Measurements from ENCODE around the gene RBSN. TPM values are rescaled to one million over a fixed set of nuclear protein-coding genes. Genes with fewer than 3 reads are reported as not detected.

RBSN gene
- total and polyA plus RNA-seq, 4 donors: 12.9 to 39.2 (median 23.1) TPM

DNA sequence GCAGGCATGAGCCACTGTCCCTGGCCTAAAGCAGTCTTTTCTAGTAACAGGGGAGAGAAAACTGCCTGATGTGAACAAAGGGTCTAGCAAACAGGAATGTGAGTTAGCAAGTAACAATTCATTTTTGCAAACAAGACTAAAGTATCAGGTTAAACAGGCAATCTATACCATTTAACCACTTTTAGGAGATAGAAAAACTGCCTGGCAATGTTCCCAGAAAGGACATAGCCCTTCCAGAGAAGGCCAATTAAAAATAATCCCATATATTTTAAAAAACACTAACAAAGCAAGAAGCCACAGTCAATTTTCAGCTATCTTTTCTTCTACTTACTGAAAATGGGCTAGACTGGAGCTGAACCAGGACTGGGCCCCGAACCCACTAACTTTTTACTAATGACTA lies 6.3 kb downstream of the RBSN start:
- no peak for DNase-seq
- Histone ChIP-seq H3K36me3 (ENCODE audit: control insufficient read depth in 1 of 2, insufficient read depth in 2 of 2, low read length in 1 of 2) (peaks cover 0 to 5% of the 10 kb centered on the region in 2 donors), H3K27me3 (ENCODE audit: control insufficient read depth in 1 of 2, insufficient read depth in 2 of 2, low read length in 1 of 2) (no peaks in the 10 kb centered on the region), H3K9me3 (ENCODE audit: control insufficient read depth, low read length) (no peaks in the 10 kb centered on the region), H3K4me1 (ENCODE audit: control insufficient read depth in 1 of 2, insufficient read depth in 2 of 2, low read length in 2 of 2) (peaks cover 0 to 1% of the 10 kb centered on the region in 2 donors), H3K27ac (ENCODE audit: low read depth in 1 of 2, low read length in 2 of 2) (no peak overlapping the region), H3K4me3 (ENCODE audit: low read length in 2 of 2) (no peak overlapping the region)
- ATAC-seq (ENCODE audit: low FRiP score): no peak
- WGBS, 2 donors: 78 to 92% methylated on average over 1 of the region's 1 CpG
- intact Hi-C loops (cut with DNase I): loop anchor here in 1 of 2 donors (10.0 kb wide), 1 partner anchor 448 kb away; no protein-coding TSS in a partner anchor

DNA sequence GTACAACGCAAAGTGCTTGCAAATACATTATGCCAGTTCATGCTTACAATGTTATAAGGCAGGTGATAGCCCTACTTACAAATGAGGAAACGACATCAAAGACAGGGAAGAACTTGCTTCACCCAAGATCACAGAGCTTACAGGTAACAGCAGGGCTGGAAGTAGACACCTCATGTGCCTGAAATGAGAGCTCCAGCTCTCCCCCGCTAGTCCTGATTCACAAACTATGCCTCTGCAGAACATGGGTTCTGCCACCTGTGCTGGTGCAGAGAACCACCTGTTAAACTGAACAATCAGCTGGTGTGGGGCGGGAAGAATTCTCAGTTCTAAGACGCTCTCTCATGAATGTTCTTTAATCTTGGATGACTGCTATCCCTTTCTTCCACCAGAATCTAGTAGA lies 7.4 kb downstream of the RBSN start:
- no peak for ATAC-seq (ENCODE audit: low FRiP score)
- no peak for DNase-seq
- intact Hi-C loops (cut with DNase I): loop anchor here in 1 of 2 donors (10.0 kb wide), 1 partner anchor 447 kb away; no protein-coding TSS in a partner anchor
- Histone ChIP-seq H3K4me1 (ENCODE audit: control insufficient read depth in 1 of 2, insufficient read depth in 2 of 2, low read length in 2 of 2) (peaks cover 0 to 1% of the 10 kb centered on the region in 2 donors), H3K4me3 (ENCODE audit: low read length in 2 of 2) (no peak overlapping the region), H3K27me3 (ENCODE audit: control insufficient read depth in 1 of 2, insufficient read depth in 2 of 2, low read length in 1 of 2) (no peaks in the 10 kb centered on the region), H3K9me3 (ENCODE audit: control insufficient read depth, low read length) (no peaks in the 10 kb centered on the region), H3K27ac (ENCODE audit: low read depth in 1 of 2, low read length in 2 of 2) (no peak overlapping the region), H3K36me3 (ENCODE audit: control insufficient read depth in 1 of 2, insufficient read depth in 2 of 2, low read length in 1 of 2) (peaks cover 0 to 9% of the 10 kb centered on the region in 2 donors)
- 85 to 86% methylated on average over 5 of the region's 5 CpGs for WGBS, 2 donors

DNA sequence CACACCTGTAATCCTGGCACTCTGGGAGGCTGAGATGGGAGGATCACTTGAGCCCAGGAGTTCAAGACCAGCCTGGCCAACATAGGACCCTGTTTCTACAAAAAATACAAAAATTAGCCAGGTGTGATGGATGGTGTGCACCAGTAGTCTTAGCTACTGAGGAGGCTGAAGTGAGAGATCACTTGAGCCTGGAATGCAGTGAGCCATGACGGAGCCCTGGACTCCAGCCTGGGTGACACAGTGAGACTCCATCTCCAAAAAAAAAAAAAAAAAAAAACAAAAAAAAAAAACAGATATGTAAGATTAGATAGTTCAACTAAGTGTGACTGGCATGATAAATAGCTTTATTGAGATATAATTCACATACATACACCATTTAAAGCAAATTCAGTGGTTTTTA lies 9.7 kb downstream of the RBSN start:
- ATAC-seq (ENCODE audit: low FRiP score) (no peak), DNase-seq (no peak)
- H3K9me3 ChIP-seq (ENCODE audit: control insufficient read depth, low read length): no peaks in the 10 kb centered on the region
- H3K4me3 ChIP-seq (ENCODE audit: low read length in 2 of 2): no peak overlapping the region
- WGBS, 2 donors: 91 to 100% methylated on average over 1 of the region's 1 CpG
- H3K36me3 ChIP-seq (ENCODE audit: control insufficient read depth in 1 of 2, insufficient read depth in 2 of 2, low read length in 1 of 2): peaks cover 12 to 15% of the 10 kb centered on the region in 2 donors
- peaks cover 0 to 1% of the 10 kb centered on the region in 2 donors for H3K4me1 ChIP-seq (ENCODE audit: control insufficient read depth in 1 of 2, insufficient read depth in 2 of 2, low read length in 2 of 2)
- intact Hi-C loops (cut with DNase I): no loop called here
- H3K27ac ChIP-seq (ENCODE audit: low read depth in 1 of 2, low read length in 2 of 2): no peak overlapping the region
- no peaks in the 10 kb centered on the region for H3K27me3 ChIP-seq (ENCODE audit: control insufficient read depth in 1 of 2, insufficient read depth in 2 of 2, low read length in 1 of 2)

DNA sequence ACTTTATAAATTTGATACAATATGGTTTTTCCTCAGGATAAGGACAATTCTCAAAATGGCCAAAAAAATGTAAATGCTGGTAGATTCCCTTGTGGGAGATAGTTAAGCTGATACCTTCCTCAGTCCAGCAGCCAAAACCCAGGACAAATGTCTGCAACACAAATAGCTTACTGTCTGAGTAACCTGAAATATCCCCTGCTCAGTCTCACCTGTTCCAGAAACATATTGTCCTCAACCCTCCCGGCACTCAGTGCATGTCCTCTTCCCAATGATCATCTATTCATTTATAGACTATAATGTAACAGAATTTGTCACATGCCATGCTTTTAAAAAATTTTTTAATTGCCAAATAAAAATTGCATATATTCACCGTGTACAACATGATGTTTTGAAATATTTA lies 12.2 kb downstream of the RBSN start:
- Histone ChIP-seq H3K4me1 (ENCODE audit: control insufficient read depth in 1 of 2, insufficient read depth in 2 of 2, low read length in 2 of 2) (no peaks in the 10 kb centered on the region), H3K36me3 (ENCODE audit: control insufficient read depth in 1 of 2, insufficient read depth in 2 of 2, low read length in 1 of 2) (peaks cover 19 to 26% of the 10 kb centered on the region in 2 donors), H3K27ac (ENCODE audit: low read depth in 1 of 2, low read length in 2 of 2) (no peak overlapping the region), H3K9me3 (ENCODE audit: control insufficient read depth, low read length) (no peaks in the 10 kb centered on the region), H3K27me3 (ENCODE audit: control insufficient read depth in 1 of 2, insufficient read depth in 2 of 2, low read length in 1 of 2) (no peaks in the 10 kb centered on the region), H3K4me3 (ENCODE audit: low read length in 2 of 2) (no peak overlapping the region)
- ATAC-seq (ENCODE audit: low FRiP score) (no peak), DNase-seq (no peak)
- WGBS, 2 donors: 88 to 89% methylated on average over 2 of the region's 2 CpGs
- intact Hi-C loops (cut with DNase I): no loop called here

DNA sequence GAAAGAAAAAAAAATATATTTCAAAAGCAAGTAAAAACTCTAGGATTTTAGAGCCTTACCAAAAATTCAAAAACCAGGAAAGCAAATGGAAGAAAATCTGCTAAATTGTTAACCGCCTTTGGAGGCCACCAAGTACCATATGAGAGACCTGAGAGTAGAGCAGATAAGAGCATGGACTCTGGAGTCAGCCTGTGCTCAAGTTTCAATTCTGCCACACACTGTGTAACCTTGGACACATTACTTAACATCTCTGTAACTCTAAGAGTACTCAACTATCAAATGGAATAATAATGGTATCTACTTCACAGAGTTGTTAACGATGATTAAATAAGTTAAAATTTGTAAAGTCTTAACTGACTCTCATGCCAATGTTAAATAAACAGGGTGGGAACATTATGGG lies 12.7 kb downstream of the RBSN start:
- Histone ChIP-seq H3K4me1 (ENCODE audit: control insufficient read depth in 1 of 2, insufficient read depth in 2 of 2, low read length in 2 of 2) (no peaks in the 10 kb centered on the region), H3K27ac (ENCODE audit: low read depth in 1 of 2, low read length in 2 of 2) (no peak overlapping the region), H3K9me3 (ENCODE audit: control insufficient read depth, low read length) (no peaks in the 10 kb centered on the region), H3K36me3 (ENCODE audit: control insufficient read depth in 1 of 2, insufficient read depth in 2 of 2, low read length in 1 of 2) (peaks cover 19 to 27% of the 10 kb centered on the region in 2 donors), H3K27me3 (ENCODE audit: control insufficient read depth in 1 of 2, insufficient read depth in 2 of 2, low read length in 1 of 2) (no peaks in the 10 kb centered on the region), H3K4me3 (ENCODE audit: low read length in 2 of 2) (no peak overlapping the region)
- no peak for ATAC-seq (ENCODE audit: low FRiP score)
- no peak for DNase-seq
- 99% methylated on average over 2 of the region's 2 CpGs for WGBS, 2 donors
- intact Hi-C loops (cut with DNase I): no loop called here

DNA sequence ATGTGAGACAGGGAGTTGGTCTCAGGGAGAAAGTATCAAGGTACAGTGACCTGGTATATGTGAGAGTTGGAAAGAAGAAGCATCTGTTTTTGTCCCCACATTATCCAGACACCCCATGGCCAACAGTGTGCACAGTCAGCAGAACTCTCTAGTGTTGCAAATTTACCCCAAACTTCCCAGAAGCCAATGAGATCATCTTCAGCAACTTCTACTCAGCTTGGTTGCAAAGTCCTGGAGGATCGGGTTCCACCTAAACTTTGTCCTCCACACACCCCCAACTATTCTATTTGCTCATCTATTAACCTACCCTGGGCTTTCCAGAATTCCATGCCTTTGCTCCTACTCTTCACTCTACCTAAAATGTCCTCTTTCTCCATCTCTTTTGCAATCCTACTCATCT lies 15.7 kb downstream of the RBSN start:
- ATAC-seq (ENCODE audit: low FRiP score) (no peak), DNase-seq (no peak)
- 99 to 100% methylated on average over 1 of the region's 1 CpG for WGBS, 2 donors
- Histone ChIP-seq H3K4me3 (ENCODE audit: low read length in 2 of 2) (no peak overlapping the region), H3K4me1 (ENCODE audit: control insufficient read depth in 1 of 2, insufficient read depth in 2 of 2, low read length in 2 of 2) (no peaks in the 10 kb centered on the region), H3K27ac (ENCODE audit: low read depth in 1 of 2, low read length in 2 of 2) (no peak overlapping the region), H3K27me3 (ENCODE audit: control insufficient read depth in 1 of 2, insufficient read depth in 2 of 2, low read length in 1 of 2) (no peaks in the 10 kb centered on the region), H3K36me3 (ENCODE audit: control insufficient read depth in 1 of 2, insufficient read depth in 2 of 2, low read length in 1 of 2) (peaks cover 19 to 32% of the 10 kb centered on the region in 2 donors), H3K9me3 (ENCODE audit: control insufficient read depth, low read length) (no peaks in the 10 kb centered on the region)
- intact Hi-C loops (cut with DNase I): no loop called here

DNA sequence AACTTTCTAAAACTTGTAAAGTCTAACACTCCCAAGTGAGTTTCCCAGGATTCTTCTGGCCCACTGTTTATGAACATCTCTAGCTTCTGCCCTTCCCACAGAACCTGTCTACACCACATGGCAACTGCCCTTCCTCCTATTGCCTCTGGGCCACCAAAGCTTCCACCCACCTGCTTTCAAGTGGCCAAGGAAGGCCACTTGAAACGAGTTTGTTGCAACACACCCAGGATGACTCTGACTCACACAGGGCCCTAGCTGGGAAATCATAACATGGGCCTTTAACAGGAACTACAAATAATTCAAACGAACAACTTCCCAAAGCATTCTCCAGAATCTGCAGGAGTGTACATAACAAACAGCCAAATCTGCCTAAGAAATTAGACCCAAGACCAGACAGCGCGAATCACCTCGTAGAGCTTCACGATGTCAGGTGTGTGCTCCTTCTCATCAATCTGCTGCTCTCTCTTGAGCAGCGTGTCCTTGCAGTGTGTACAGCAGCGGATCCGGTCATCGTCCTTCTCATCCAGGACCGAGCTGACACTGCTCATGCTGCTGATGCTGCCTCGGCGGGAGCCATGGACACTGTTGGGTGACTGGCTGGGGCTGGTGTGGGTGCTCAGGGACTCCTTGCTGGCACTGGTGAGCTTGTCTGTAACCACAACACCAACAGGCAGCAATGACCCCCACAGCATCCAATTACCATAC lies 16.8 kb downstream of the RBSN start:
- DNase-seq (peak in 1 of 2 donors; percentile 53), ATAC-seq (ENCODE audit: low FRiP score) (no peak)
- no peaks in the 10 kb centered on the region for H3K9me3 ChIP-seq (ENCODE audit: control insufficient read depth, low read length)
- H3K4me1 ChIP-seq (ENCODE audit: control insufficient read depth in 1 of 2, insufficient read depth in 2 of 2, low read length in 2 of 2): no peaks in the 10 kb centered on the region
- intact Hi-C loops (cut with DNase I): no loop called here
- H3K27ac ChIP-seq (ENCODE audit: low read depth in 1 of 2, low read length in 2 of 2): no peak overlapping the region
- H3K4me3 ChIP-seq (ENCODE audit: low read length in 2 of 2): no peak overlapping the region
- peaks cover 27 to 34% of the 10 kb centered on the region in 2 donors for H3K36me3 ChIP-seq (ENCODE audit: control insufficient read depth in 1 of 2, insufficient read depth in 2 of 2, low read length in 1 of 2)
- 93 to 94% methylated on average over 13 of the region's 13 CpGs for WGBS, 2 donors
- H3K27me3 ChIP-seq (ENCODE audit: control insufficient read depth in 1 of 2, insufficient read depth in 2 of 2, low read length in 1 of 2): no peaks in the 10 kb centered on the region

DNA sequence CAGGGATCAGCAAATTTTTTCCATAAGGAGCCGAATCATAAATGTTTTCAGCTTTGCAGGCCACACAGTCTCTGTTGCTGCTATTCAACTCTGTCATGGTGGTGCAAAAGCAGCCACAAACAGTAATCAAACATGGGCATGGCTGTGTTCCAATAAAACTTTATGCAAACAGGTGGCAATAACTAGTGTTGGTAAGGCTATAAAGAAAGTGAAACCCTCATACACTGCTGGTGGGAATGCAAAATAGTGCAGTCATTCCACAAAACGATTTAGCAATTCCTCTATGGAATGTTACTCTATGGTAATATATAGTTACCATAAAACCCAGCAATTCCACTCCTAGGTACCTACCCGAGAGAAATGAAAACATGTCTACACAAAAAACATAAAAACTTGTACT lies 19.9 kb downstream of the RBSN start:
- intact Hi-C loops (cut with DNase I): no loop called here
- 65 to 74% methylated on average over 3 of the region's 3 CpGs for WGBS, 2 donors
- H3K36me3 ChIP-seq (ENCODE audit: control insufficient read depth in 1 of 2, insufficient read depth in 2 of 2, low read length in 1 of 2): peaks cover 21 to 29% of the 10 kb centered on the region in 2 donors

DNA sequence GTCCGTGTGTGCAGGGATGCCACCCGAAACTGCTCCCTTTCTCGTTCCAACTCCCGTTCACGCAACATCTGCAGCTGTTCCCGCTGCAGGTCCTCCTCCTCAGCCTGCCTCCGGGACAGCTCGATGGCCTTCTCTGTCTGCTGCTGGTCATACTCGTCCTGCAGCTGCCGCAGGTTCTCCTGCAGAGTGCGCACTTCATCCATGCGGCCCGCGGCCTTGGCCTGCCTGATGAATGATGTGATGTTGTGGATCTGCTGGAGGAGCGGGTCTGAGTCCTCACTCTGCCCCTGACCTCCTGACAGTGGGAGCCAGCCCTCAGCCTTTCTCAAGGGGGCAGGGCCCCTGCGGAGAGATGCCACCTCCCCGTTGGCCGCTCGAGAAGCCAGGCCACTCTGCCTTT lies 24.4 kb downstream of the RBSN start:
- no peak overlapping the region for H3K27ac ChIP-seq (ENCODE audit: low read depth in 1 of 2, low read length in 2 of 2)
- 92 to 93% methylated on average over 19 of the region's 19 CpGs for WGBS, 2 donors
- no peaks in the 10 kb centered on the region for H3K27me3 ChIP-seq (ENCODE audit: control insufficient read depth in 1 of 2, insufficient read depth in 2 of 2, low read length in 1 of 2)
- ATAC-seq (ENCODE audit: low FRiP score) (no peak), DNase-seq (no peak)
- no peaks in the 10 kb centered on the region for H3K4me1 ChIP-seq (ENCODE audit: control insufficient read depth in 1 of 2, insufficient read depth in 2 of 2, low read length in 2 of 2)
- peaks cover 14 to 19% of the 10 kb centered on the region in 2 donors for H3K36me3 ChIP-seq (ENCODE audit: control insufficient read depth in 1 of 2, insufficient read depth in 2 of 2, low read length in 1 of 2)
- H3K9me3 ChIP-seq (ENCODE audit: control insufficient read depth, low read length): no peaks in the 10 kb centered on the region
- no peak overlapping the region for H3K4me3 ChIP-seq (ENCODE audit: low read length in 2 of 2)
- intact Hi-C loops (cut with DNase I): no loop called here

More for the DNA sequence above, 19.9 kb downstream of the RBSN start:
- Histone ChIP-seq H3K4me1 (ENCODE audit: control insufficient read depth in 1 of 2, insufficient read depth in 2 of 2, low read length in 2 of 2) (no peaks in the 10 kb centered on the region), H3K27ac (ENCODE audit: low read depth in 1 of 2, low read length in 2 of 2) (no peak overlapping the region), H3K9me3 (ENCODE audit: control insufficient read depth, low read length) (no peaks in the 10 kb centered on the region), H3K4me3 (ENCODE audit: low read length in 2 of 2) (no peak overlapping the region), H3K27me3 (ENCODE audit: control insufficient read depth in 1 of 2, insufficient read depth in 2 of 2, low read length in 1 of 2) (no peaks in the 10 kb centered on the region)
- DNase-seq (no peak), ATAC-seq (ENCODE audit: low FRiP score) (no peak)

Measured in aorta (tissue), 5 donors.